Pancreas (tissue), 10 donors: ENCODE results near the gene TMEM132C. TPM values are rescaled to one million over a fixed set of nuclear protein-coding genes. Genes with fewer than 3 reads are reported as not detected.

Experiments used
- ATAC-seq, 4 donors: fragments of 200-7000 bp; cut with Tn5 transposase; one replicate each; pipeline versions ENCODE4 v1.8.0 to v1.9.1; 2020; ENCODE audit warnings: mild to moderate bottlenecking in 4 of 4, moderate library complexity in 4 of 4
- DNase-seq, 6 donors: peaks; one replicate each; pipeline ENCODE4 v3.0.0-alpha.2; 2020
- FAIRE-seq: peaks from 2 replicates; lab custom pipeline; 2012; peaks lifted over from hg19 to GRCh38; lab: Jason Lieb, UNC
- H3K27ac ChIP-seq, 4 donors: fragments of 200-600 bp; sonication (generic); 1 replicate in 3 of 4; 2 replicates in 1 of 4; pipeline versions ENCODE4 v1.5.0 to v1.8.0; 2020
- H3K27me3 ChIP-seq, 4 donors: fragments of 200-600 bp; one replicate each; pipeline ENCODE4 v1.8.0; 2021
- H3K36me3 ChIP-seq, 3 donors: fragments of 200-600 bp; sonication (generic) in 1 of 3; one replicate each; pipeline versions ENCODE4 v1.5.0 to v1.8.0; 2020 to 2021
- H3K4me1 ChIP-seq, 3 donors: fragments of 200-600 bp; one replicate each; pipeline ENCODE4 v1.8.0; 2021
- H3K4me3 ChIP-seq, 4 donors: fragments of 200-600 bp; sonication (generic) in 2 of 4; one replicate each; pipeline versions ENCODE4 v1.5.0 to v1.8.0; 2020 to 2021
- H3K9me3 ChIP-seq, 4 donors: fragments of 200-600 bp; one replicate each; pipeline ENCODE4 v1.8.0; 2021
- CTCF ChIP-seq, 4 donors: fragments of 200-600 bp; sonication (generic) in 3 of 4; IDR thresholded peaks; one replicate each; pipeline versions ENCODE4 v1.5.0 to v1.8.0; 2021; ENCODE audit warnings: antibody characterized with exemption in 4 of 4
- WGBS, 2 donors: extraction: QIAGEN DNeasy Blood & Tissue Kit; methylation state at CpG; one replicate each; pipeline ENCODE4 v1.1.7; 2013; 5-methylcytosine and 5-hydroxymethylcytosine counted together
- intact Hi-C, 3 donors: fragments of 100-400 bp; cut with DNase I; formaldehyde crosslinking; loops; one replicate each; pipeline versions ENCODE4 v1.11.1 to v1.14.2; 2022
- polyA plus RNA-seq, 2 donors: library from polyadenylated mRNA; stranded (reverse); fragments of 200-250 nt; gene quantifications; one replicate each; pipeline ENCODE4 v1.2.3, GENCODE V29; 2013
- total RNA-seq, 6 donors: library from RNA; stranded (reverse); fragmentation: NEBNext Ultra II Directional in 4 of 6; extraction: Animal tissue kit (Norgen Biotek cat#: 25700) in 4 of 6; gene quantifications; one replicate each; pipeline versions ENCODE4 v1.2.1 to v1.2.4, GENCODE V29; 2021 to 2023
- donor health status: healthy with polysubstance abuse.
- donor health status: DM: no; HTN: no; CAD: no; lungs with moderate emphysema.
- donor health status: DM: no; HTN: no; CAD: no.
- donor health status: control.
- donor health status: control.
- donor health status: Bipolar disorder and iron deficiency.
- donor health status: DM: yes; HTN: yes; CAD: no.
- donor health status: DM: no; HTN: no; CAD: no.
- donor health status: DM: no; HTN: no; CAD: no.
- donor health status: DM: yes; HTN: yes; CAD: no.

The TMEM132C gene
- total and polyA plus RNA-seq, 8 donors, result 0.63 to 5.8 (median 3.1) TPM

- Histone ChIP-seq H3K36me3 (no peaks in the 10 kb centered on the region), H3K9me3 (no peaks in the 10 kb centered on the region), H3K27me3 (no peaks in the 10 kb centered on the region), H3K4me1 (no peaks in the 10 kb centered on the region), H3K27ac (no peak overlapping the region), H3K4me3 (no peak overlapping the region)
- intact Hi-C loops, result no loop called here
- DNase-seq, result no peak
- FAIRE-seq, result no peak
- WGBS, 2 donors, result 60 to 70% methylated on average over 6 of the region's 6 CpGs
- TF ChIP-seq CTCF (IDR thresholded peaks at IDR 0.05), result no peak
- no peak for ATAC-seq
Measured at GRCh38 chr12:128626808-128627320, 359.9 kb downstream of the TMEM132C start.

- no peak for FAIRE-seq
- H3K4me1 ChIP-seq, result no peaks in the 10 kb centered on the region
Measured at GRCh38 chr12:128627659-128628058, 360.7 kb downstream of the TMEM132C start.

GRCh38 chr12:128629979-128630378 is 363.0 kb downstream of the TMEM132C start:
- no peaks in the 10 kb centered on the region for H3K27me3 ChIP-seq
- H3K36me3 ChIP-seq, result no peaks in the 10 kb centered on the region
- intact Hi-C loops, result no loop called here
- DNase-seq (no peak), ATAC-seq (no peak), FAIRE-seq (no peak)
- H3K4me1 ChIP-seq, result no peaks in the 10 kb centered on the region
- 57 to 75% methylated on average over 4 of the region's 4 CpGs for WGBS, 2 donors
- TF ChIP-seq CTCF (IDR thresholded peaks at IDR 0.05), result no peak
- H3K9me3 ChIP-seq, result no peaks in the 10 kb centered on the region
- no peak overlapping the region for H3K4me3 ChIP-seq
- no peak overlapping the region for H3K27ac ChIP-seq

More at GRCh38 chr12:128627659-128628058, 360.7 kb downstream of the TMEM132C start:
- TF ChIP-seq CTCF (IDR thresholded peaks at IDR 0.05), result no peak
- DNase-seq (no peak), ATAC-seq (no peak)
- Histone ChIP-seq H3K36me3 (no peaks in the 10 kb centered on the region), H3K4me3 (no peak overlapping the region), H3K27me3 (no peaks in the 10 kb centered on the region), H3K9me3 (no peaks in the 10 kb centered on the region), H3K27ac (no peak overlapping the region)
- intact Hi-C loops, result no loop called here
- 49 to 66% methylated on average over 9 of the region's 9 CpGs for WGBS, 2 donors

- WGBS, 2 donors, result 55 to 71% methylated on average over 7 of the region's 7 CpGs
- Histone ChIP-seq H3K4me3 (no peak overlapping the region), H3K36me3 (no peaks in the 10 kb centered on the region), H3K27me3 (no peaks in the 10 kb centered on the region), H3K4me1 (no peaks in the 10 kb centered on the region), H3K9me3 (no peaks in the 10 kb centered on the region), H3K27ac (no peak overlapping the region)
- intact Hi-C loops, result no loop called here
- FAIRE-seq (no peak), DNase-seq (no peak), ATAC-seq (peak in 2 of 4 donors; percentile 34 to 65)
- no peak for TF ChIP-seq CTCF (IDR thresholded peaks at IDR 0.05)
Measured at GRCh38 chr12:128637642-128638606, 371.0 kb downstream of the TMEM132C start.

GRCh38 chr12:128639089-128639488 is 372.1 kb downstream of the TMEM132C start:
- H3K4me3 ChIP-seq, result no peak overlapping the region
- intact Hi-C loops, result no loop called here
- H3K9me3 ChIP-seq, result no peaks in the 10 kb centered on the region
- H3K27me3 ChIP-seq, result peaks cover 0 to 5% (median 0%) of the 10 kb centered on the region in 4 donors
- no peak for FAIRE-seq
- no peak overlapping the region for H3K27ac ChIP-seq
- no peaks in the 10 kb centered on the region for H3K4me1 ChIP-seq
- no peak for ATAC-seq
- DNase-seq, result no peak
- TF ChIP-seq CTCF (IDR thresholded peaks at IDR 0.05), result no peak
- no peaks in the 10 kb centered on the region for H3K36me3 ChIP-seq
